Measurements from ENCODE around the gene UBAP1L. TPM values are rescaled to one million over a fixed set of nuclear protein-coding genes. Genes with fewer than 3 reads are reported as not detected.

Gene UBAP1L
- total RNA-seq, 1 donor from 2014 or later = 2.1 TPM

DNA sequence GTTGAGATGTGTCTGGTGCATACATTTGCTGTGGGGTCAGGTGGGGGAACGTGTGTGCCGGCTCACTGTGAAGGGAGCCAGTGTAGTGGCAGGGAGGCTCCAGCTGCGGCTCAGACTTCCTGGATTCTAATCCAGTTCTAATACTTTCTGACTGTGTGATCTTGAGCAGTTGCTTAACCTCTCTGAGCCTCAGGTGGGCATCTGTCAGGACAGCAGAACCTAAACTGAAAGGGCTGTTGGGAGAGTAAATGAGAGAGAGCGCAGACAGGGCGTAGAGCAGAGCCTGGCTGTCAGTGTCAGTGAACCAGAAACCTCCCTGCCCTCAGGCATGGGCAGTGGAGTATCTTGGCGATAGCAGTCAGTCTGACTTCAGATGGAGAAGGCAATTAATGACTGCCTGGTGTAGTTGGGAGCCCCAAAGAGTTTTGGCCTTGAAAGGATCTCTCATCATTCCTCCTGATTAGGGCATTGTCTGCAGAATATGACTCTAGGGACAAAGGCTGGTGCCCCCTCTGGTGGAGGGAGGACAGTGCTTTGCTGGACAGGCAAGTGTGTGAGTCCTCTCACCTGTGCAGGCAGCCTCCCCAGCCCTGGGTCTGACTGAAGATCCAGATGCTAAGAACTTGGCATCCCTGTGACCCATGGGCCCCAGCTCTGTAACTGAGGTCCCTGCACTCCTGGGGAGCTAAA, 28.9 kb downstream of the UBAP1L start:
- Histone ChIP-seq H3K9ac (ENCODE audit: low read depth in 1 of 3, low read length in 3 of 3) (peak overlapping the region; percentile 38 to 58 (median 40)), H3K4me1 (ENCODE audit: control insufficient read depth in 3 of 3, insufficient read depth in 3 of 3, low read length in 3 of 3) (peaks cover 57 to 85% (median 66%) of the 10 kb centered on the region in 3 donors), H3K36me3 (ENCODE audit: control insufficient read depth in 3 of 3, insufficient read depth in 3 of 3, low read length in 3 of 3) (peaks cover 0 to 2% (median 0%) of the 10 kb centered on the region in 3 donors), H3K4me3 (ENCODE audit: low read length in 3 of 3) (no peak overlapping the region), H3K27ac (ENCODE audit: low read depth, low read length) (peak overlapping the region; percentile 45), H3K27me3 (ENCODE audit: control insufficient read depth in 3 of 3, insufficient read depth in 3 of 3, low read length in 3 of 3) (peaks cover 0 to 10% (median 0%) of the 10 kb centered on the region in 3 donors), H3K9me3 (ENCODE audit: control insufficient read depth in 3 of 3, low read length in 3 of 3) (no peaks in the 10 kb centered on the region)

DNA sequence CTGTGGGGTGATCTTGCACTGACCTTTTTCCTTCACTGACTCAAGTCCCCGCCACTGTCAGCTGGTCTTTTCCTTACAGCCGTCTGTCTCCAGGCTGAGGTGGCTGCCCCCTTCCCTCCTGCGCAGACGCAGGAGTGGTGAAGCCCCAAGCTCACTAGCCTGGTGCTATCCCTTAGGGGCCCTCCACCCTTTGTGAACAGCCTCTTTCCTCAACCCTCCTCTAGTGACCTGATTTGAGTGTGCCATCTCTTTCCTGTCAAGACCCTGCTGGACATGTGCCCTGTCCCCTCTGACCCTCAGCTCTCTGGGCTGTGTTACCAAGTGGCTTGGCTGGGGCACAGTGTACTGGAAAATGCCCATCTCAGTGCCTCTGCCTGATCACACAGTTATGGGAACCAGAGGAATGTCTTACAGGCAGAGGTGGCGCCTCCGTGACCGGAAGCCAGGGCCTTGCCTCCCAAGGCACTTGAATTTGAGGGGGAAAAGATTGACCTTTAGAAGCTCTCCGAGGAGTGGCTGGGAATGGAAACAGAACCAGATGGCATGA, 29.7 kb downstream of the UBAP1L start:
- H3K27ac ChIP-seq (ENCODE audit: low read depth, low read length) = peak overlapping the region; percentile 45
- peaks cover 0 to 10% (median 0%) of the 10 kb centered on the region in 3 donors for H3K27me3 ChIP-seq (ENCODE audit: control insufficient read depth in 3 of 3, insufficient read depth in 3 of 3, low read length in 3 of 3)
- H3K36me3 ChIP-seq (ENCODE audit: control insufficient read depth in 3 of 3, insufficient read depth in 3 of 3, low read length in 3 of 3) = peaks cover 0 to under 1% (median 0%) of the 10 kb centered on the region in 3 donors
- H3K9ac ChIP-seq (ENCODE audit: low read depth in 1 of 3, low read length in 3 of 3) = peak overlapping the region; percentile 40 to 64 (median 58)
- peaks cover 59 to 88% (median 67%) of the 10 kb centered on the region in 3 donors for H3K4me1 ChIP-seq (ENCODE audit: control insufficient read depth in 3 of 3, insufficient read depth in 3 of 3, low read length in 3 of 3)
- H3K4me3 ChIP-seq (ENCODE audit: low read length in 3 of 3) = no peak overlapping the region
- no peaks in the 10 kb centered on the region for H3K9me3 ChIP-seq (ENCODE audit: control insufficient read depth in 3 of 3, low read length in 3 of 3)

DNA sequence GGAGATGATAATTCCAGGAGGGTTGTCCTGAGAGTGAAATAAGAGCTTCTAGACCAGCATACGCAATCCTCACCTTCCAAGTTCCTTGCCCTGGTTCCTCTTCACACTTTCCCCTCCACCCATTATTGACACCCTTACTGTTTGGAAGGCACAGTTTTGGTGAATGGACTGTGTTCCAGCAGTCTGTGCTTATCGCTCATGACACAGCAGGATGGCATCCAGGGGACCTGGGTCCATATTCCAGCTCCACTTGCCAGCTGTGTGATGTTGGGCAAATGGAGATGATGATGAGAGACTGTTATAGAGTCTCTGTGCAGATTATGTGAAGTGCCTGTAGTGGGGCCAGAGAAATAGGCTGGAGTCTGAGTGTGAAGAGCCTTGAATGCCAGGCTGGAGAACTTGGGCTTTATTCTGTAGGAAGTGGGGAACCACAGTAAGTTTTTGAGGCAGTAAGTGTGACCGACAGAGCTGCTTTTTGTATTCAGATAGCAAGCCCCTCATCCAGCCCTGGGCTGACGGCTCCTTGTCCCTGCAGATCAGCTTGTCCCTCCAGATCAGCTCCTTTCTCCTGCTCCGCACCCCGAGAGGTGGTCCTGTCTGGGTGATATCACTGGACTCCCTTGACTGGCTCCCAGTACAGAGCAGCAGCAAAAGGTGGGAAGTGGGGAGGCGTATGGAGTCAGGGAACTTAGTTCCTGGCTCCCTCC, 30.3 kb downstream of the UBAP1L start:
- Histone ChIP-seq H3K36me3 (ENCODE audit: control insufficient read depth in 3 of 3, insufficient read depth in 3 of 3, low read length in 3 of 3) (no peaks in the 10 kb centered on the region), H3K9me3 (ENCODE audit: control insufficient read depth in 3 of 3, low read length in 3 of 3) (no peaks in the 10 kb centered on the region), H3K4me1 (ENCODE audit: control insufficient read depth in 3 of 3, insufficient read depth in 3 of 3, low read length in 3 of 3) (peaks cover 54 to 87% (median 66%) of the 10 kb centered on the region in 3 donors), H3K27me3 (ENCODE audit: control insufficient read depth in 3 of 3, insufficient read depth in 3 of 3, low read length in 3 of 3) (peaks cover 0 to 10% (median 0%) of the 10 kb centered on the region in 3 donors), H3K9ac (ENCODE audit: low read depth in 1 of 3, low read length in 3 of 3) (no peak overlapping the region), H3K27ac (ENCODE audit: low read depth, low read length) (peak overlapping the region; percentile 45), H3K4me3 (ENCODE audit: low read length in 3 of 3) (no peak overlapping the region)

GRCh38 chr15:65083262-65083701, 31.7 kb downstream of the UBAP1L start:
- Histone ChIP-seq H3K4me3 (ENCODE audit: low read length in 3 of 3) (peak overlapping the region in 1 of 3 donors; percentile 25), H3K27me3 (ENCODE audit: control insufficient read depth in 3 of 3, insufficient read depth in 3 of 3, low read length in 3 of 3) (peaks cover 0 to 10% (median 0%) of the 10 kb centered on the region in 3 donors), H3K27ac (ENCODE audit: low read depth, low read length) (no peak overlapping the region), H3K4me1 (ENCODE audit: control insufficient read depth in 3 of 3, insufficient read depth in 3 of 3, low read length in 3 of 3) (peaks cover 52 to 86% (median 64%) of the 10 kb centered on the region in 3 donors), H3K9ac (ENCODE audit: low read depth in 1 of 3, low read length in 3 of 3) (no peak overlapping the region), H3K36me3 (ENCODE audit: control insufficient read depth in 3 of 3, insufficient read depth in 3 of 3, low read length in 3 of 3) (no peaks in the 10 kb centered on the region), H3K9me3 (ENCODE audit: control insufficient read depth in 3 of 3, low read length in 3 of 3) (no peaks in the 10 kb centered on the region)

DNA sequence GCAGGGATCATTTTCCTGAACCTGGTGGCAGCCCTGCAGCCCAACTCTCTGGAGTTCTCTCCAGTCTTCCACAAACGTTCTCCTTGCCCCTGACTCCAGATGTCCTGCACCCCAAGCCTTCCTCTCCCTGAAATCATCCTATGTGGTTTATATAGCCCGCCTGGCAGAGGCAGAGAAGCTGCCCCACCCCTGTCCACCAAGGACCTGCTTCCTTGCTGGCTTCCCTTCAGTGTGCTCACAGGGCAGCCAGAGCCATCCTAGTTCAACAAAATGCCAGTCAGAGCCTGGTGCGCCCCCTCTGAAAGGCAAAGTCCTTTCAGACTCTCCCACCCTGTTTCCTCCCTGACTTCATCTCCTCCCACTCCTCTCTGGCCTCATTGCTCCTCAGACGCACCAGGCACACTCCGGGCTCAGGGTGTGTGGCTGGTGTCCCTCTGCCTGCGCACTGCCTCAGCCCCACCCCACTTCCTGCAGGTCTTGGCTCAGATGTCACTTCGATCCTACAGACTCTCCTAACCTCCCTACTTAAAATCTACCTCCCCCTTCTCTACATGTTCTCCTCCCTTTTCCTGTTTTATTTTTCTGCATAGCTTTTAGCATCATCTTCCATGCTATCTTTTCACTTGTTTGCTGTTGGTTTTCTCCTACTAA, 32.6 kb downstream of the UBAP1L start:
- Histone ChIP-seq H3K9ac (ENCODE audit: low read depth in 1 of 3, low read length in 3 of 3) (peak overlapping the region in 2 of 3 donors; percentile 14 to 60), H3K36me3 (ENCODE audit: control insufficient read depth in 3 of 3, insufficient read depth in 3 of 3, low read length in 3 of 3) (no peaks in the 10 kb centered on the region), H3K9me3 (ENCODE audit: control insufficient read depth in 3 of 3, low read length in 3 of 3) (no peaks in the 10 kb centered on the region), H3K4me1 (ENCODE audit: control insufficient read depth in 3 of 3, insufficient read depth in 3 of 3, low read length in 3 of 3) (peaks cover 51 to 86% (median 63%) of the 10 kb centered on the region in 3 donors), H3K27ac (ENCODE audit: low read depth, low read length) (no peak overlapping the region), H3K27me3 (ENCODE audit: control insufficient read depth in 3 of 3, insufficient read depth in 3 of 3, low read length in 3 of 3) (peaks cover 0 to 10% (median 3%) of the 10 kb centered on the region in 3 donors), H3K4me3 (ENCODE audit: low read length in 3 of 3) (no peak overlapping the region)

DNA sequence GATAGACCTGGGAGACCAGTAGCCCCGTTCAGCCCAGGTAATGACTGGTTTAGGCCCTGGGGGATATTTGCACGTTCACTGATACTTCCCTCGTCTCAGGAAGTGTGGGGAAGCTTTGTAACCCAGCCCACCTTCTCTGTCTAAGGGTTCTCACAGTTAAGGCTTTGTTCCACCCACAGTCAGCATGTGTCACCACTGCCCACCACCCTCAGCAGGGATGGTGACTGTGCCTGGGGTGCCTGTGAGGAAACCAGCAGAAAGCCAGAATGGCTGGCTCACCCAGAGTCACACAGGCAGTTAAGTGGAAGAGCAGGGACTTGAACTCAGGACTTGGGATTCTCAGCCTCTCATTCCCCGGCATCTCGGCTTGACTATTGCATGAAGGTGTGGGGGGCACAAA, 33.2 kb downstream of the UBAP1L start:
- no peak overlapping the region for H3K27ac ChIP-seq (ENCODE audit: low read depth, low read length)
- H3K27me3 ChIP-seq (ENCODE audit: control insufficient read depth in 3 of 3, insufficient read depth in 3 of 3, low read length in 3 of 3) = peaks cover 0 to 15% (median 3%) of the 10 kb centered on the region in 3 donors
- H3K9me3 ChIP-seq (ENCODE audit: control insufficient read depth in 3 of 3, low read length in 3 of 3) = no peaks in the 10 kb centered on the region
- peaks cover 52 to 87% (median 60%) of the 10 kb centered on the region in 3 donors for H3K4me1 ChIP-seq (ENCODE audit: control insufficient read depth in 3 of 3, insufficient read depth in 3 of 3, low read length in 3 of 3)
- peak overlapping the region in 1 of 3 donors; percentile 16 for H3K9ac ChIP-seq (ENCODE audit: low read depth in 1 of 3, low read length in 3 of 3)
- H3K36me3 ChIP-seq (ENCODE audit: control insufficient read depth in 3 of 3, insufficient read depth in 3 of 3, low read length in 3 of 3) = no peaks in the 10 kb centered on the region
- no peak overlapping the region for H3K4me3 ChIP-seq (ENCODE audit: low read length in 3 of 3)

GRCh38 chr15:65081270-65081669, 33.7 kb downstream of the UBAP1L start:
- Histone ChIP-seq H3K27ac (ENCODE audit: low read depth, low read length) (no peak overlapping the region), H3K9ac (ENCODE audit: low read depth in 1 of 3, low read length in 3 of 3) (no peak overlapping the region), H3K27me3 (ENCODE audit: control insufficient read depth in 3 of 3, insufficient read depth in 3 of 3, low read length in 3 of 3) (peaks cover 0 to 15% (median 3%) of the 10 kb centered on the region in 3 donors), H3K4me1 (ENCODE audit: control insufficient read depth in 3 of 3, insufficient read depth in 3 of 3, low read length in 3 of 3) (peaks cover 53 to 83% (median 60%) of the 10 kb centered on the region in 3 donors), H3K36me3 (ENCODE audit: control insufficient read depth in 3 of 3, insufficient read depth in 3 of 3, low read length in 3 of 3) (no peaks in the 10 kb centered on the region), H3K4me3 (ENCODE audit: low read length in 3 of 3) (no peak overlapping the region), H3K9me3 (ENCODE audit: control insufficient read depth in 3 of 3, low read length in 3 of 3) (no peaks in the 10 kb centered on the region)

- no peak overlapping the region for H3K9ac ChIP-seq (ENCODE audit: low read depth in 1 of 3, low read length in 3 of 3)
- H3K4me1 ChIP-seq (ENCODE audit: control insufficient read depth in 3 of 3, insufficient read depth in 3 of 3, low read length in 3 of 3) = peaks cover 46 to 66% (median 47%) of the 10 kb centered on the region in 3 donors
- H3K9me3 ChIP-seq (ENCODE audit: control insufficient read depth in 3 of 3, low read length in 3 of 3) = no peaks in the 10 kb centered on the region
- H3K27ac ChIP-seq (ENCODE audit: low read depth, low read length) = no peak overlapping the region
- H3K27me3 ChIP-seq (ENCODE audit: control insufficient read depth in 3 of 3, insufficient read depth in 3 of 3, low read length in 3 of 3) = peaks cover 0 to 8% (median 3%) of the 10 kb centered on the region in 3 donors
- no peaks in the 10 kb centered on the region for H3K36me3 ChIP-seq (ENCODE audit: control insufficient read depth in 3 of 3, insufficient read depth in 3 of 3, low read length in 3 of 3)
- no peak overlapping the region for H3K4me3 ChIP-seq (ENCODE audit: low read length in 3 of 3)
Measured at GRCh38 chr15:65079580-65079979, 35.4 kb downstream of the UBAP1L start.

DNA sequence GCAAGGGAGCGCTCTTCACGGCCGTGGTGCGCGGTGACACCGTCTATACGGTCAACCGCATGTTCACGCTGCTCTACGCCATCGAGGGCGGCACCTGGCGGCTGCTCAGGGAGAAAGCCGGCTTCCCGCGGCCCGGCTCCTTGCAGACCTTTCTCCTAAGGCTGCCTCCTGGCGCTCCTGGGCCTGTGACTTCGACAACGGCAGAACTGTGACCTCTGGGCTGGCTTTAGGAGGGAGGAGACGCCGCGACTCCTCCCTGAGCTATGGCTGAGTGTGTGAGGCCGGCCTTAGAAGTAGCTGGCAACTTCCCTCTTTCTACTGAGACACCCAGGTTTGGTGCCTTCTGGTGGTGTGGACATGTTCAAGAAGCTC, 37.0 kb downstream of the UBAP1L start:
- Histone ChIP-seq H3K9ac (ENCODE audit: low read depth in 1 of 3, low read length in 3 of 3) (peak overlapping the region; percentile 63 to 72 (median 69)), H3K9me3 (ENCODE audit: control insufficient read depth in 3 of 3, low read length in 3 of 3) (no peaks in the 10 kb centered on the region), H3K4me1 (ENCODE audit: control insufficient read depth in 3 of 3, insufficient read depth in 3 of 3, low read length in 3 of 3) (peaks cover 38 to 54% (median 45%) of the 10 kb centered on the region in 3 donors), H3K27ac (ENCODE audit: low read depth, low read length) (peak overlapping the region; percentile 53), H3K36me3 (ENCODE audit: control insufficient read depth in 3 of 3, insufficient read depth in 3 of 3, low read length in 3 of 3) (no peaks in the 10 kb centered on the region), H3K4me3 (ENCODE audit: low read length in 3 of 3) (peak overlapping the region; percentile 67 to 79 (median 79)), H3K27me3 (ENCODE audit: control insufficient read depth in 3 of 3, insufficient read depth in 3 of 3, low read length in 3 of 3) (peaks cover 0 to 4% (median 3%) of the 10 kb centered on the region in 3 donors)
